RWPE2 (cell line): ENCODE data around the gene SYCE3.

Source experiments
- ATAC-seq: fragments of 200-7000 bp; cut with Tn5 transposase; 3 replicates; pipeline ENCODE4 v1.9.1; 2021; ENCODE audit warnings: low read depth
- DNase-seq: peaks from one replicate; pipeline ENCODE4 v3.0.0-alpha.2; 2020; ENCODE audit warnings: low spot score
- H3K27ac ChIP-seq: fragments of 450-650 bp; 2 replicates; pipeline ENCODE4 v1.5.1; 2017; ENCODE audit warnings: mild to moderate bottlenecking; ENCODE audit not compliant: poor library complexity, severe bottlenecking
- H3K27me3 ChIP-seq: fragments of 250-450 bp; sonication (Bioruptor Pico); 2 replicates; pipeline ENCODE4 v1.5.1; 2021; ENCODE audit warnings: mild to moderate bottlenecking, moderate library complexity; ENCODE audit not compliant: insufficient read depth, poor library complexity, severe bottlenecking
- H3K36me3 ChIP-seq: fragments of 250-450 bp; sonication (Bioruptor Pico); 2 replicates; pipeline ENCODE4 v1.5.1; 2020; ENCODE audit warnings: low read depth, mild to moderate bottlenecking, moderate library complexity
- H3K4me1 ChIP-seq: fragments of 250-450 bp; sonication (Bioruptor Pico); 2 replicates; pipeline ENCODE4 v1.5.1; 2021; ENCODE audit warnings: mild to moderate bottlenecking, moderate library complexity; ENCODE audit not compliant: insufficient read depth, poor library complexity, severe bottlenecking
- H3K4me3 ChIP-seq: fragments of 250-450 bp; sonication (Bioruptor Pico); 2 replicates; pipeline ENCODE4 v1.5.1; 2021; ENCODE audit warnings: mild to moderate bottlenecking, moderate library complexity; ENCODE audit not compliant: severe bottlenecking
- H3K9me3 ChIP-seq: fragments of 250-450 bp; sonication (Bioruptor Pico); 2 replicates; pipeline ENCODE4 v1.5.1; 2021; ENCODE audit warnings: mild to moderate bottlenecking, moderate library complexity; ENCODE audit not compliant: severe bottlenecking
- TF ChIP-seq, protein P1 (sequence below): fragments of 450-650 bp; IDR thresholded peaks from one replicate; pipeline ENCODE4 v1.5.1; 2017; ENCODE audit warnings: mild to moderate bottlenecking, moderate library complexity; ENCODE audit not compliant: poor library complexity, severe bottlenecking

The SYCE3 gene

DNA sequence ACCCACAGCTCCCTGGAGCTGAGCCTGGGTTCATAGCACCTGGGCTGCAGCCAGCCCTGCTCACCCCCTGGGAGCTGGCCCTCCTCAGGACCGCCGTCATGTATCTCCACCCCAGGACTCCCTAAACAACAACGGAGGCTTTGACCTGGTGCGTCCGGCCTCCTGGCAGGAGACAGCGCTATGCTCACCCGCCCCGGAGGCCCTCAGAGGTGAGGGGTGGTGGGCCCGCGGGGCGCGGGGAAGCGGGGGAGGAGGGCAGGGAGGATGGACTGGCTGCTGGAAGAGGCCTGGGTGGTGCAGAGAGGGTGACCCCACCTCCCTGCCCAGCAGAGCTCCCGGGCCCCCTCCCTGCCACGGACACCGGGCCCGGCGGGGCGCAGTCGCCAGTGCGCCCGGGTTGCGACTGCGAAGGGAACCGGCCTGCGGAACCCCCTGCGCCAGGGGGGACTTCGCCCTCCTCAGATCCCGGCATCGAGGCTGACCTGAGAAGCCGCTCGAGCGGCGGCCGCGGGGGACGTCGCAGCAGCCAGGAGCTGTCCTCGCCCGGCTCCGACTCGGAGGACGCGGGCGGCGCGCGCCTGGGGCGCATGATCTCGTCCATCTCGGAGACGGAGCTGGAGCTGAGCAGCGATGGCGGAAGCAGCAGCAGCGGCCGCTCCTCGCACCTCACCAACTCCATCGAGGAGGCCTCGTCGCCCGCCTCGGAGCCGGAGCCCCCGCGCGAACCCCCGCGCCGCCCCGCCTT lies 41.0 kb upstream of the SYCE3 start:
- peak; percentile 54 for DNase-seq
- Histone ChIP-seq H3K4me3 (no peak overlapping the region), H3K27ac (no peak overlapping the region), H3K36me3 (no peaks in the 10 kb centered on the region), H3K27me3 (peaks cover 35% of the 10 kb centered on the region), H3K4me1 (no peaks in the 10 kb centered on the region), H3K9me3 (no peaks in the 10 kb centered on the region)
- TF ChIP-seq, protein P1, sequence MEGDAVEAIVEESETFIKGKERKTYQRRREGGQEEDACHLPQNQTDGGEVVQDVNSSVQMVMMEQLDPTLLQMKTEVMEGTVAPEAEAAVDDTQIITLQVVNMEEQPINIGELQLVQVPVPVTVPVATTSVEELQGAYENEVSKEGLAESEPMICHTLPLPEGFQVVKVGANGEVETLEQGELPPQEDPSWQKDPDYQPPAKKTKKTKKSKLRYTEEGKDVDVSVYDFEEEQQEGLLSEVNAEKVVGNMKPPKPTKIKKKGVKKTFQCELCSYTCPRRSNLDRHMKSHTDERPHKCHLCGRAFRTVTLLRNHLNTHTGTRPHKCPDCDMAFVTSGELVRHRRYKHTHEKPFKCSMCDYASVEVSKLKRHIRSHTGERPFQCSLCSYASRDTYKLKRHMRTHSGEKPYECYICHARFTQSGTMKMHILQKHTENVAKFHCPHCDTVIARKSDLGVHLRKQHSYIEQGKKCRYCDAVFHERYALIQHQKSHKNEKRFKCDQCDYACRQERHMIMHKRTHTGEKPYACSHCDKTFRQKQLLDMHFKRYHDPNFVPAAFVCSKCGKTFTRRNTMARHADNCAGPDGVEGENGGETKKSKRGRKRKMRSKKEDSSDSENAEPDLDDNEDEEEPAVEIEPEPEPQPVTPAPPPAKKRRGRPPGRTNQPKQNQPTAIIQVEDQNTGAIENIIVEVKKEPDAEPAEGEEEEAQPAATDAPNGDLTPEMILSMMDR = no peak
- ATAC-seq = no peak

DNA sequence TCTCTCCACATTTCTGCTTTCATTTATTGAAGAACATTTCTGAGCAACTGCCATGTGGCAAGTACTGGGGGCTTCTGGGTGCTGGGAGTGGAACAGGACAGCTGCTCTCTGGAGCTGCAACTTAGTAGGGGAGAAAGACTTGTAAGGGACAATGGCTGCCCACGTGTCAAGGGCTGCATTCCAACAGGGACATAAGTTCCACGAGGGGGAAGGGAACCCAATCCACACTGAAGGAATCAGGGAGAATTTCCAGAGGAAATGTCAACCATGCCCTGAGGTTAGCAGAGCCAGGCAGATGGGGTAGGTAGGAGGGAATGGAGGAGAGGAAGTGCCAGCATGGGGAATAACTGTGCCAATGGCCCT lies 39.6 kb upstream of the SYCE3 start:
- H3K27me3 ChIP-seq = peaks cover 35% of the 10 kb centered on the region
- DNase-seq = no peak
- no peaks in the 10 kb centered on the region for H3K4me1 ChIP-seq
- H3K27ac ChIP-seq = no peak overlapping the region
- TF ChIP-seq, protein P1 = no peak
- H3K36me3 ChIP-seq = no peaks in the 10 kb centered on the region
- no peak for ATAC-seq
- no peaks in the 10 kb centered on the region for H3K9me3 ChIP-seq
- no peak overlapping the region for H3K4me3 ChIP-seq

DNA sequence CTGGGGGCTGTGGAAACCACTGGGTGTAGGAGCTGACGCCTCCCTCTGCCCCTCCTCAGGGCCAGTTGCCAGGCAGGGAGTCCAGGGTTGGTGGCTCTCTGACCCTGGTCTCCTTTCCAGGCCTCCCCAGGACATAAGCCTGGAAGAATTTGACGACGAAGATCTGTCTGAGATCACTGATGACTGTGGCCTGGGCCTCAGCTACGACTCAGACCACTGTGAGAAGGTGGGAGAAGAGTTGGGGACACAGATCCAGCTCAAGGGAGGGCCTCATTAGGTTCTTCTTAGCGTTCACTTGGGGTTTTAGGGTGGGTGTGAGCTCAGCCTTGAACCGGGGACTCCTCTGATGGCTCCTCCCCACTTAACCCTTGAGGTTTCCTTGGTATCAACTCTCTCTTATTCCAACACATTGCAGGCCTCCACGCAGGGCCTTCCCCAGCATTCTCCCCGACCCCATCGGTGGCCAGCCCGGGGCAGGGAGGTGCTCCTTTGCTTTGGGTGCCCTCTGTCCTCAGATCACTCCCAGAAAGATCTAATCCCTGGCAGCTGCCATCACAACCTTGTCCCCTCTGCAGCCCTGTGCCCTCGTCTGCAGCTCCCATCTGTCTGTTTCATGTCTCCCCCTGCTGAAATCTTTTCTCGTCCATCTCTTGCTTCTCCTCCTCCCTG lies 39.1 kb upstream of the SYCE3 start:
- peak; percentile 40 for DNase-seq
- Histone ChIP-seq H3K36me3 (no peaks in the 10 kb centered on the region), H3K9me3 (no peaks in the 10 kb centered on the region), H3K4me3 (no peak overlapping the region), H3K27me3 (peaks cover 35% of the 10 kb centered on the region), H3K27ac (no peak overlapping the region), H3K4me1 (no peaks in the 10 kb centered on the region)
- TF ChIP-seq, protein P1 = no peak
- ATAC-seq = no peak; the same call in 2 of the 3 replicates

DNA sequence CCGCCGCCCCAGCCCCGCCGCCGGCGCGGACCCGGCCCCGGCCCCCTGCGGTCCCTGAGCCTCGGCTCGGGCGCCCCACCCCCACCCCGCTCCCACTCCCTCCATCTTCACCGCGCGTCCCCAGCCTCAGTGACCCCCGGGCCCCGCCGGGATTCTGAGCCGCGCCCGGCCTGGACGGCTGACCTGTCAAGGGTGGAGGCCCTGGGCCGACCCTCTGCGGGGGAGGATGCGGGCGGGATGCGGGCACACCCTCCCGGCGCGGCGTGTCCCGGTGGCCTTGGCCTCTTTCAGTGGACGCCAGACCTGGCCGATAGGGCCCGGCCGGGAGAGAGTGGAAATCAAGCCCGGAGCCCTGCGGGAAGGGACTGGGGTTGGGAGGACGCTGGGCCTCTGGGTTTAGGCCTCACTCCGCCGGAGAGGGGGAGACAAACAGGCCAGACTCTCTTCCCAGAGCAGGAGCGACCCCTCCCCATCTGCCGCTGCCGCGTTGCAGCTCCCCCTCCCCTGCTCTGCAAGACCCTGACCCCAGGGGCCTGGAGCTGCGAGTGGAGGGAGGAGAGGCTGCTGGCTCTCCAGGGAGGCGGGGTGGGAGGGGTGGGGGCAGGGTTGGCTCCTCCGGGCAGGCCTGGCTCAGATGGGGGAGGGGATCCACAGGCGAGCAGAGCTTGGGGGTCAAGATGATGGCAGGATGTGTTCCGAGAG lies 38.4 kb upstream of the SYCE3 start:
- H3K27me3 ChIP-seq = peaks cover 35% of the 10 kb centered on the region
- H3K4me3 ChIP-seq = no peak overlapping the region
- ATAC-seq (no peak), DNase-seq (peak; percentile 45)
- no peaks in the 10 kb centered on the region for H3K9me3 ChIP-seq
- H3K27ac ChIP-seq = no peak overlapping the region
- no peaks in the 10 kb centered on the region for H3K36me3 ChIP-seq
- no peaks in the 10 kb centered on the region for H3K4me1 ChIP-seq
- TF ChIP-seq, protein P1 = no peak
